Transverse colon (tissue), 4 donors: ENCODE measurements around the gene COMMD2. TPM values are rescaled to one million over a fixed set of nuclear protein-coding genes. Genes with fewer than 3 reads are reported as not detected.
A peak's percentile ranks its signal among the peaks of the same experiment; 100 is the strongest.

ENCODE experiments used
- DNase-seq: peaks from one replicate; pipeline ENCODE4 v3.0.0-alpha.2; 2019
- H3K27ac ChIP-seq, 4 donors: fragments of 200-600 bp; sonication (generic); 2 replicates each; pipeline ENCODE4 v1.5.1; 2016 to 2018; ENCODE audit warnings: inconsistent platforms in 4 of 4
- H3K27me3 ChIP-seq: fragments of 200-600 bp; sonication (generic); 2 replicates; pipeline ENCODE4 v1.5.1; 2017; ENCODE audit warnings: inconsistent platforms
- H3K36me3 ChIP-seq, 4 donors: fragments of 200-600 bp; sonication (generic); 2 replicates each; pipeline ENCODE4 v1.5.1; 2017 to 2019; ENCODE audit warnings: inconsistent platforms in 4 of 4
- H3K4me1 ChIP-seq, 4 donors: fragments of 200-600 bp; sonication (generic); 2 replicates each; pipeline ENCODE4 v1.5.1; 2017 to 2020; ENCODE audit warnings: inconsistent platforms in 4 of 4
- H3K4me3 ChIP-seq, 4 donors: fragments of 200-600 bp; sonication (generic); 1 replicate in 1 of 4; 2 replicates in 3 of 4; pipeline versions ENCODE4 v1.5.1 to v1.6.1; 2017 to 2019; ENCODE audit warnings: inconsistent platforms in 4 of 4
- H3K9me3 ChIP-seq, 2 donors: fragments of 200-600 bp; sonication (generic); 2 replicates each; pipeline ENCODE4 v1.5.1; 2017 to 2019; ENCODE audit warnings: inconsistent platforms in 2 of 2
- EP300 ChIP-seq: sonication (generic); formaldehyde crosslinking; IDR thresholded peaks from one replicate; pipeline ENCODE4 v1.6.1; 2017; ENCODE audit warnings: antibody characterized with exemption, low read depth
- POLR2A ChIP-seq: fragments of 450-650 bp; IDR thresholded peaks from one replicate; pipeline ENCODE4 v1.6.1; 2016; ENCODE audit warnings: antibody characterized with exemption, mild to moderate bottlenecking, moderate library complexity
- POLR2AphosphoS5 ChIP-seq, 3 donors: sonication (generic); formaldehyde crosslinking; IDR thresholded peaks; one replicate each; pipeline ENCODE4 v1.6.1; 2016; ENCODE audit warnings: antibody characterized with exemption in 3 of 3
- WGBS, 2 donors: methylation state at CpG; one replicate each; pipeline ENCODE4 v1.1.5; 2018; ENCODE audit warnings: low coverage in 1 of 2; 5-methylcytosine and 5-hydroxymethylcytosine counted together
- in situ Hi-C, 4 donors: fragments of 200-750 bp; cut with MboI; loops; one replicate each; pipeline versions ENCODE4 v1.15.0 to v1.15.1; 2017; ENCODE audit warnings: low sequenced_read_pairs in 3 of 4, low pct_ligation_motif_present in 1 of 4, low pct_unique_long_range_greater_than_20kb in 1 of 4
- intact Hi-C: fragments of 100-400 bp; cut with DNase I; formaldehyde crosslinking; loops from one replicate; pipeline ENCODE4 v1.15.1; 2023; ENCODE audit warnings: low total_unique reads
- total RNA-seq, 4 donors: library from RNA; depleted of rRNA; stranded (reverse); fragments of >200 nt; gene quantifications; one replicate each; pipeline ENCODE4 v1.1.0, GENCODE V29; 2016
- TF ChIP-seq, protein P1 (sequence below), 5 experiments: fragments of 200-600 bp in 3 of 5; fragments of 450-650 bp in 2 of 5; sonication (generic) in 3 of 5; IDR thresholded peaks; 1 replicate in 2 of 5; 2 replicates in 3 of 5; pipeline ENCODE4 v1.5.1; 2016 to 2017; ENCODE audit warnings: antibody characterized with exemption in 5 of 5, inconsistent platforms in 3 of 5, mild to moderate bottlenecking in 2 of 5, moderate library complexity in 1 of 5

Gene COMMD2
- total RNA-seq, 4 donors from 2014 or later = 11.3 to 20.2 (median 16.1) TPM

DNA sequence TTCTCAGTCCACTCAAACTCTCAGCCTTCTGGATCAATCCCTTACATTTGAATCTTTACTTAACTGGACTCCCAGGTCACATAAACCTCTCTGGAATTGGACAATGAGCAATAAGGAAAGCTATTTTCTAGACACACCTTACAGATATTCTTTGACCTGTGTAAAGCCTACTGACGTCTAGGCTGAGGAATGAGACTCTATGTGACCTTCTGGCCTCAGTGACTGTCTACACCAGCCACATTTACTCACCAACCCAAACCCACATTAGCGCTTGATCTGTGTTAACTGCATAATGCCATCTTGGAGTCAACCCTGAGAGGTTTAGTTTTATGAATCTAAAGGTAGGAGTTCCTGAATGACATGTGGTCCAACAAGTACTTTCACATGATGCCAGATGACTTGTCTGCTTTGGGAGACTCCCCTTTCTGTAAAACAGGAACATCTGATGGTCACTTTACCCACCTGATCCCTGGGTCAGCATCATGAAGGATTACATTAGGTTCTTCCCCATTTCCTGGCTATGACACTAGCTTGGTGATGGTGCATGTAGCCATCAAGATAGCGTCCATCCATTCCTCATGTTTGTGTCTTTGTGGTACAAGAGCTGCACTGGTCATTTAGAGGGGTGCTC is 11.4 kb upstream of the COMMD2 start:
- Histone ChIP-seq H3K27ac (no peak overlapping the region), H3K4me1 (no peaks in the 10 kb centered on the region), H3K9me3 (no peaks in the 10 kb centered on the region), H3K27me3 (peaks cover 53% of the 10 kb centered on the region), H3K4me3 (no peak overlapping the region), H3K36me3 (no peaks in the 10 kb centered on the region)
- no peak for DNase-seq
- TF ChIP-seq POLR2A (no peak), POLR2AphosphoS5 (IDR thresholded peaks at IDR 0.05) (no peak), EP300 (no peak)
- TF ChIP-seq, protein P1, sequence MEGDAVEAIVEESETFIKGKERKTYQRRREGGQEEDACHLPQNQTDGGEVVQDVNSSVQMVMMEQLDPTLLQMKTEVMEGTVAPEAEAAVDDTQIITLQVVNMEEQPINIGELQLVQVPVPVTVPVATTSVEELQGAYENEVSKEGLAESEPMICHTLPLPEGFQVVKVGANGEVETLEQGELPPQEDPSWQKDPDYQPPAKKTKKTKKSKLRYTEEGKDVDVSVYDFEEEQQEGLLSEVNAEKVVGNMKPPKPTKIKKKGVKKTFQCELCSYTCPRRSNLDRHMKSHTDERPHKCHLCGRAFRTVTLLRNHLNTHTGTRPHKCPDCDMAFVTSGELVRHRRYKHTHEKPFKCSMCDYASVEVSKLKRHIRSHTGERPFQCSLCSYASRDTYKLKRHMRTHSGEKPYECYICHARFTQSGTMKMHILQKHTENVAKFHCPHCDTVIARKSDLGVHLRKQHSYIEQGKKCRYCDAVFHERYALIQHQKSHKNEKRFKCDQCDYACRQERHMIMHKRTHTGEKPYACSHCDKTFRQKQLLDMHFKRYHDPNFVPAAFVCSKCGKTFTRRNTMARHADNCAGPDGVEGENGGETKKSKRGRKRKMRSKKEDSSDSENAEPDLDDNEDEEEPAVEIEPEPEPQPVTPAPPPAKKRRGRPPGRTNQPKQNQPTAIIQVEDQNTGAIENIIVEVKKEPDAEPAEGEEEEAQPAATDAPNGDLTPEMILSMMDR (IDR thresholded peaks at IDR 0.05) = no peak
- 0 to 71% methylated on average over 1 to 3 of the region's 3 CpGs for WGBS, 2 donors
- intact Hi-C loops = no loop called here
- in situ Hi-C loops = no loop called here

DNA sequence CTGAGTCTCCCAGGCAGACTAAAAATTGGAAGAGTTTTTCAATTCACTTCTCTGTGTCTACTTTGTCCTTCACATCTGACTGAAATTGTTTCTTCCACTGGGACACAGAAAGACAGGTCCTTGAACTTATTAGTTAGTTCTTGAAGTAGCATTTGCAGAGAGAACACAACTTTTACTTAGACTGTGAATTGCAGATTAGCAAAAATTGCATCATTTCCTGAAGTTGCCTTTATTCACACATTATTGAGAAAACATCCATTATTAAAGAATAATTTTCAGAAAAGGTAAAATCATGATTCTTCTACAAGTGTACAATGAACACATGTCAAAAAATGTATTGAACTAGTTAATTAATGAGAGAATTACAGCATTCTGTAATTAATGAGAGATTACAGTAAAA is 1.4 kb upstream of the COMMD2 start:
- TF ChIP-seq, protein P1 (IDR thresholded peaks at IDR 0.05) = no peak
- TF ChIP-seq POLR2A (no peak), POLR2AphosphoS5 (IDR thresholded peaks at IDR 0.05) (no peak), EP300 (no peak)

DNA sequence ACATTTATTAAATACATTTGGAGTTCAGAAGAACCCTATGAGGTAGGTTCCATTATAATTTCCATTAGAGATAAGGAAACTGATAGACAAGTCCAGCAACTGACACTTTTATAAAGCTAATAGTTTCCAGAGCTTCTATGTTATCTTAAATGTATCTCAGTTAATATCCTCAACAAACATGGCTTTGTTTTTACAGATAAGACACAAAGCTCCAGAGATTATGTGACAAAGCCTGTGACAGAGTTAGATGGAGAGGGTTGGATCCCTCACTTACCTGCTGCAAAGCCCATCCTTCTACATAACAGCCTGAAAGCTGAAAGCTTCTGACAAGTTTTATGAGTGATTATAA is 473 bp upstream of the COMMD2 start:
- Histone ChIP-seq H3K27me3 (peaks cover 10% of the 10 kb centered on the region), H3K36me3 (peaks cover 0 to 13% (median 0%) of the 10 kb centered on the region in 4 donors), H3K9me3 (no peaks in the 10 kb centered on the region), H3K4me1 (peaks cover 0 to 17% (median 8%) of the 10 kb centered on the region in 4 donors), H3K4me3 (peak overlapping the region in 3 of 4 donors; percentile 79 to 82 (median 81)), H3K27ac (peak overlapping the region; percentile 78 to 86 (median 82))
- intact Hi-C loops = no loop called here
- TF ChIP-seq, protein P1 (IDR thresholded peaks at IDR 0.05) = peak in 1 of 5 experiments; percentile 4
- TF ChIP-seq POLR2AphosphoS5 (IDR thresholded peaks at IDR 0.05) = no peak
- no peak for DNase-seq
- in situ Hi-C loops = no loop called here

More for the DNA sequence above, 1.4 kb upstream of the COMMD2 start:
- H3K27ac ChIP-seq = no peak overlapping the region
- DNase-seq = no peak
- peaks cover 0 to 17% (median 8%) of the 10 kb centered on the region in 4 donors for H3K4me1 ChIP-seq
- H3K4me3 ChIP-seq = no peak overlapping the region
- H3K36me3 ChIP-seq = peaks cover 0 to 7% (median 0%) of the 10 kb centered on the region in 4 donors
- in situ Hi-C loops (no loop called here), intact Hi-C loops (no loop called here)
- H3K27me3 ChIP-seq = peaks cover 17% of the 10 kb centered on the region
- no peaks in the 10 kb centered on the region for H3K9me3 ChIP-seq

DNA sequence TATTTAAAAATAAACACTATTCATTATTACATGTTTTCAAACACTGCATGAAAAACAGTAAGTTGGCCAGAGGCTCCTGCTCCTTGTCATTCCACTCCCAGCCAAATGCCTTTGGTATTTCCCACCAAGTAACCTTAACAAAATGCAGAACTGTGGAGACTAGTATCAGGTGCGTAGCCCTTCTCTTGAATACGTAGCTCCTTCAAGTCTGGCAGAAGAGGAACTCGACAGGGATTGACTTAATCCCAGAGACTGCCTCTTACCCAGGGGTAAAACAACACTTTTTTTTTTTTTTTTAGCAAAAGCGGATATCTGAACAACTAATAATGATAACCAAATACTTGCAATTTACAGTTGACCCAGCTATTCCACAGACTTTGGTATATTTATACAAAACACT is 738 bp downstream of the COMMD2 start:
- no peaks in the 10 kb centered on the region for H3K9me3 ChIP-seq
- no peak for DNase-seq
- H3K27ac ChIP-seq = peak overlapping the region; percentile 78 to 86 (median 82)
- peaks cover under 1% of the 10 kb centered on the region for H3K27me3 ChIP-seq
- in situ Hi-C loops (no loop called here), intact Hi-C loops (no loop called here)
- H3K4me3 ChIP-seq = peak overlapping the region in 3 of 4 donors; percentile 79 to 82 (median 81)
- 15 to 18% methylated on average over 4 of the region's 4 CpGs for WGBS, 2 donors
- peaks cover 0 to 23% (median 0%) of the 10 kb centered on the region in 4 donors for H3K36me3 ChIP-seq
- TF ChIP-seq, protein P1 (IDR thresholded peaks at IDR 0.05) = no peak
- TF ChIP-seq EP300 = no peak
- TF ChIP-seq POLR2AphosphoS5 (IDR thresholded peaks at IDR 0.05) = no peak
- no peak for TF ChIP-seq POLR2A
- H3K4me1 ChIP-seq = peaks cover 0 to 17% (median 8%) of the 10 kb centered on the region in 4 donors
